ENCODE data around the gene SPATA31E1. TPM values are rescaled to one million over a fixed set of nuclear protein-coding genes. Genes with fewer than 3 reads are reported as not detected.
"Not testable (repeated sequence)": the region's sequence is repeated elsewhere in the genome, so short reads cannot be mapped to it uniquely, and the experiment has no call there.

SPATA31E1 gene
- total and polyA plus RNA-seq, 9 donors, result not detected

GRCh38 chr9:87851186-87851585 lies 31.5 kb upstream of the SPATA31E1 start:
- not testable (repeated sequence) for H3K4me1 ChIP-seq (ENCODE audit: control insufficient read depth, insufficient read depth, low read length); H3K27ac ChIP-seq (ENCODE audit: low read length); H3K36me3 ChIP-seq (ENCODE audit: control insufficient read depth, insufficient read depth, low read length); DNase-seq; H3K9me3 ChIP-seq (replicated peaks; ENCODE audit: control insufficient read depth, low read depth, low read length); H3K27me3 ChIP-seq (ENCODE audit: control insufficient read depth, insufficient read depth, low read length); H3K4me3 ChIP-seq (ENCODE audit: low read length)
- 90% methylated on average over 3 of the region's 4 CpGs for WGBS (ENCODE audit: insufficient coverage)

GRCh38 chr9:87853302-87853701 lies 29.4 kb upstream of the SPATA31E1 start:
- Histone ChIP-seq H3K27ac (ENCODE audit: low read length) (no peak overlapping the region), H3K4me1 (ENCODE audit: control insufficient read depth, insufficient read depth, low read length) (peaks cover 2% of the 10 kb centered on the region), H3K27me3 (ENCODE audit: control insufficient read depth, insufficient read depth, low read length) (no peaks in the 10 kb centered on the region), H3K4me3 (ENCODE audit: low read length) (no peak overlapping the region), H3K36me3 (ENCODE audit: control insufficient read depth, insufficient read depth, low read length) (no peaks in the 10 kb centered on the region), H3K9me3 (replicated peaks; ENCODE audit: control insufficient read depth, low read depth, low read length) (no peaks in the 10 kb centered on the region)
- DNase-seq, result no peak
- WGBS (ENCODE audit: insufficient coverage), result 84% methylated on average over 5 of the region's 7 CpGs

- DNase-seq, result no peak
- no peaks in the 10 kb centered on the region for H3K9me3 ChIP-seq (replicated peaks; ENCODE audit: control insufficient read depth, low read depth, low read length)
- no CpG with 5 or more reads among the region's 3 CpGs for WGBS (ENCODE audit: insufficient coverage)
- H3K36me3 ChIP-seq (ENCODE audit: control insufficient read depth, insufficient read depth, low read length), result no peaks in the 10 kb centered on the region
- H3K4me3 ChIP-seq (ENCODE audit: low read length), result no peak overlapping the region
- no peak overlapping the region for H3K27ac ChIP-seq (ENCODE audit: low read length)
- H3K4me1 ChIP-seq (ENCODE audit: control insufficient read depth, insufficient read depth, low read length), result peaks cover under 1% of the 10 kb centered on the region
- H3K27me3 ChIP-seq (ENCODE audit: control insufficient read depth, insufficient read depth, low read length), result no peaks in the 10 kb centered on the region
Measured at GRCh38 chr9:87853876-87854579, 28.6 kb upstream of the SPATA31E1 start.

- Histone ChIP-seq H3K9me3 (replicated peaks; ENCODE audit: control insufficient read depth, low read depth, low read length) (no peaks in the 10 kb centered on the region), H3K27ac (ENCODE audit: low read length) (no peak overlapping the region), H3K4me1 (ENCODE audit: control insufficient read depth, insufficient read depth, low read length) (no peaks in the 10 kb centered on the region), H3K36me3 (ENCODE audit: control insufficient read depth, insufficient read depth, low read length) (no peaks in the 10 kb centered on the region), H3K4me3 (ENCODE audit: low read length) (no peak overlapping the region), H3K27me3 (ENCODE audit: control insufficient read depth, insufficient read depth, low read length) (no peaks in the 10 kb centered on the region)
- DNase-seq, result no peak
- WGBS (ENCODE audit: insufficient coverage), result no CpG with 5 or more reads among the region's 5 CpGs
Measured at GRCh38 chr9:87854580-87854955, 28.1 kb upstream of the SPATA31E1 start.

GRCh38 chr9:87855061-87855460 lies 27.6 kb upstream of the SPATA31E1 start:
- no peak for DNase-seq
- Histone ChIP-seq H3K4me3 (ENCODE audit: low read length) (no peak overlapping the region), H3K4me1 (ENCODE audit: control insufficient read depth, insufficient read depth, low read length) (no peaks in the 10 kb centered on the region), H3K9me3 (replicated peaks; ENCODE audit: control insufficient read depth, low read depth, low read length) (no peaks in the 10 kb centered on the region), H3K27me3 (ENCODE audit: control insufficient read depth, insufficient read depth, low read length) (no peaks in the 10 kb centered on the region), H3K27ac (ENCODE audit: low read length) (no peak overlapping the region), H3K36me3 (ENCODE audit: control insufficient read depth, insufficient read depth, low read length) (no peaks in the 10 kb centered on the region)
- WGBS (ENCODE audit: insufficient coverage), result 81% methylated on average over 3 of the region's 3 CpGs

GRCh38 chr9:87857141-87857947 lies 25.3 kb upstream of the SPATA31E1 start:
- WGBS (ENCODE audit: insufficient coverage), result 79% methylated on average over 20 of the region's 29 CpGs
- Histone ChIP-seq H3K9me3 (replicated peaks; ENCODE audit: control insufficient read depth, low read depth, low read length) (peaks cover 6% of the 10 kb centered on the region), H3K27me3 (ENCODE audit: control insufficient read depth, insufficient read depth, low read length) (no peaks in the 10 kb centered on the region), H3K4me1 (ENCODE audit: control insufficient read depth, insufficient read depth, low read length) (no peaks in the 10 kb centered on the region), H3K27ac (ENCODE audit: low read length) (no peak overlapping the region), H3K36me3 (ENCODE audit: control insufficient read depth, insufficient read depth, low read length) (no peaks in the 10 kb centered on the region), H3K4me3 (ENCODE audit: low read length) (no peak overlapping the region)
- DNase-seq, result no peak

- no peaks in the 10 kb centered on the region for H3K36me3 ChIP-seq (ENCODE audit: control insufficient read depth, insufficient read depth, low read length)
- no peak for DNase-seq
- WGBS (ENCODE audit: insufficient coverage), result 100% methylated on average over 5 of the region's 8 CpGs
- no peaks in the 10 kb centered on the region for H3K4me1 ChIP-seq (ENCODE audit: control insufficient read depth, insufficient read depth, low read length)
- peaks cover 6% of the 10 kb centered on the region for H3K9me3 ChIP-seq (replicated peaks; ENCODE audit: control insufficient read depth, low read depth, low read length)
- no peaks in the 10 kb centered on the region for H3K27me3 ChIP-seq (ENCODE audit: control insufficient read depth, insufficient read depth, low read length)
- no peak overlapping the region for H3K4me3 ChIP-seq (ENCODE audit: low read length)
- H3K27ac ChIP-seq (ENCODE audit: low read length), result no peak overlapping the region
Measured at GRCh38 chr9:87857948-87858335, 24.7 kb upstream of the SPATA31E1 start.

- H3K36me3 ChIP-seq (ENCODE audit: control insufficient read depth, insufficient read depth, low read length), result no peaks in the 10 kb centered on the region
- 91% methylated on average over 27 of the region's 27 CpGs for WGBS (ENCODE audit: insufficient coverage)
- H3K27me3 ChIP-seq (ENCODE audit: control insufficient read depth, insufficient read depth, low read length), result no peaks in the 10 kb centered on the region
- DNase-seq, result no peak
- H3K9me3 ChIP-seq (replicated peaks; ENCODE audit: control insufficient read depth, low read depth, low read length), result peaks cover 6% of the 10 kb centered on the region
- H3K4me1 ChIP-seq (ENCODE audit: control insufficient read depth, insufficient read depth, low read length), result no peaks in the 10 kb centered on the region
- H3K4me3 ChIP-seq (ENCODE audit: low read length), result no peak overlapping the region
- no peak overlapping the region for H3K27ac ChIP-seq (ENCODE audit: low read length)
Measured at GRCh38 chr9:87859137-87859536, 23.5 kb upstream of the SPATA31E1 start.

- Histone ChIP-seq H3K36me3 (ENCODE audit: control insufficient read depth, insufficient read depth, low read length) (no peaks in the 10 kb centered on the region), H3K9me3 (replicated peaks; ENCODE audit: control insufficient read depth, low read depth, low read length) (peaks cover 6% of the 10 kb centered on the region), H3K4me3 (ENCODE audit: low read length) (no peak overlapping the region), H3K4me1 (ENCODE audit: control insufficient read depth, insufficient read depth, low read length) (no peaks in the 10 kb centered on the region), H3K27ac (ENCODE audit: low read length) (no peak overlapping the region), H3K27me3 (ENCODE audit: control insufficient read depth, insufficient read depth, low read length) (no peaks in the 10 kb centered on the region)
- DNase-seq, result no peak
- WGBS (ENCODE audit: insufficient coverage), result 87% methylated on average over 9 of the region's 11 CpGs
Measured at GRCh38 chr9:87859786-87860185, 22.9 kb upstream of the SPATA31E1 start.

- no CpG with 5 or more reads among the region's 1 CpG for WGBS (ENCODE audit: insufficient coverage)
- H3K27ac ChIP-seq (ENCODE audit: low read length), result no peak overlapping the region
- H3K9me3 ChIP-seq (replicated peaks; ENCODE audit: control insufficient read depth, low read depth, low read length), result peaks cover 6% of the 10 kb centered on the region
- DNase-seq, result no peak
- no peaks in the 10 kb centered on the region for H3K27me3 ChIP-seq (ENCODE audit: control insufficient read depth, insufficient read depth, low read length)
- H3K4me1 ChIP-seq (ENCODE audit: control insufficient read depth, insufficient read depth, low read length), result no peaks in the 10 kb centered on the region
- no peaks in the 10 kb centered on the region for H3K36me3 ChIP-seq (ENCODE audit: control insufficient read depth, insufficient read depth, low read length)
- no peak overlapping the region for H3K4me3 ChIP-seq (ENCODE audit: low read length)
Measured at GRCh38 chr9:87861332-87861731, 21.3 kb upstream of the SPATA31E1 start.

Measured in muscle of leg (tissue), 11 donors.